GM19463 (cell line): ENCODE results near the gene ACKR3.

ENCODE experiments used
- ATAC-seq: cut with Tn5 transposase; IDR thresholded peaks from one replicate; pipeline ENCODE4 v1.9.1; 2021; ENCODE audit warnings: mild to moderate bottlenecking, moderate library complexity; ENCODE audit not compliant: unreplicated experiment

The ACKR3 gene

DNA sequence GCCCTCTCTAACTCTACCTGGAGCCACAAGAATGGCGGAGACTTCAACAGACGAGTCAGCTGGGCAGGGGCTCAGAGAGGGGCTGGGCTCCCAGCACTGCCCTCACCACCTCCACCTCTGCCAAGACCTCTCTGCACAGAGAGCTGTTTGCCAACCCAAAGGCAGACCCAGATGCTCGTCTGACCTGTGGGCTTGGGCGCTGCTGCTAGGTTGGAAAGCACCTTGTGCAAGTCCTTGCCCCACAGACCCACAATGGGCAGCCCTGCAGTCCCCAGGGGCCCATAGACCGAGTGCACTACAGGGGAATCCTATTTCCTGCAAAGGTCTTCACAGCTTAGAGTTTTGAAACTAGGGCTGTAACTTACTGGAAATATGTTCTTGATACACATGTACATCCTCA lies 13.3 kb downstream of the ACKR3 start:
- ATAC-seq: peak; percentile 63

DNA sequence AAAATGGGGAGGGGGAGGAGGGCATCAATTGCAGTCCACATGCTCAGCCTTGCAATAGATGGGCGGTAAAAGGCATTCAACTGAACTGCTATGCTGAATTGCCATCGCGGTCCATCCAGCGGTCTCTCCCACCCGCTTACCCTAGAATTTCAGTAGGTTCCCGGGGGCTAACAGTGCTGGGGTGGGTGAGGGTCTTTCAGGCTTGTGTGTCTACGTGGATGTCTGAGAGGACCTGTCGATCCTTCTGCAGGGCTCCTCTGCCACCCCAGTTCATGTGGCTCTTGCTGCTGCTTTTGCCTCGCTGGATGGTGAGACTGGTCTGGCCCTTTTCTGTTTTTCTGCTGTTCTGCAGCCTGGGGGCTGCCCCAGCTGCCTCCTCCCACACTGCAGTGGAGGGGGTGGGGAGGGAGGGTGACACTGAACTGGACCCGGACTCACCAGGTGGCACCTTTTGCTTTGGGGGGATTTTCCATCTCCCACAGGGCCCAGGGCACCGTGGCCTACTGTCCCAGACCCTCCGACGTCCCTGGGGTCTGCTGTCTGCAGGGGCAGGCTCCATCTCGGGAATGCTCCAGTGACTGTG lies 14.1 kb downstream of the ACKR3 start:
- no peak for ATAC-seq

DNA sequence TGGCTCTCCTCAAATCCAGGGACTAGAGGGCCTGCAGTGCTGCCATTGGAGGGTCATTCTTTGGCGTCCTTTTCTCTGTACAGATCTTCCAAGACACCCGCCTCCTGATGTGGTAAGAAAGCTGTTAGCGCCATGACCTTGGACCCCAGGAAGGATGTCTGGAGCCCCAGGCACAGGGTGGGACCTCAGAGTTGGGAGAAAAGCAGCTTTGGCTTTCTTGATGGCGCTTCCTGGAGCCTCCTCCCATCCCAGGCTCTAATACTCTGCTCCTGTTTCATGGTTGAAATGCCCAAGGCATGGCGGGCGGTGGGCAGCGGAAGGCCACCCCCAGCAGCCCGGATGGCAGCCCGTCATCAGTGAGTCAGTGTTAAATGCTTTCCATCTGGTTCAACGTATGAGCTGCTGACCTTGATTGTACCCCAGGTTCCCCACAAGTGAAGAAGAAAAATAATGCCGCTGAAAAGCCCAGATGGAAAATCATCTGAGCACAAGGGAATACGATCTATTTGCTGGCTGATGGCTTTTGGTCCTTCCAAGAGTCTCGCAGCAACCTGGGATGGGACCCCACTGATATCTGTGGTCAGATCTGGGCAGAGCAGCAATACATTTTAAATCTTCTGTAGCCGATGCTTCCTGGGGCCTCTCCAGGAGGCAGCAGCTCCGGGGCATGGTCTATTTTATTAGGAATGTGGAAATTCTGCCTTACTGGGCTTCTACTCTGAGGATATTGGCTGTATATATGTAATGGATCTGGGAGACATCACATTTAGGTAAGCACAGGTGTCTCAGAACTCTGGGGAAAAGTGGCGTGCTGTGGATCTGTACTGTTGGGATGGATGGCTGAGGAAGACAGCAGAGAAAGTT lies 15.1 kb downstream of the ACKR3 start:
- no peak for ATAC-seq

DNA sequence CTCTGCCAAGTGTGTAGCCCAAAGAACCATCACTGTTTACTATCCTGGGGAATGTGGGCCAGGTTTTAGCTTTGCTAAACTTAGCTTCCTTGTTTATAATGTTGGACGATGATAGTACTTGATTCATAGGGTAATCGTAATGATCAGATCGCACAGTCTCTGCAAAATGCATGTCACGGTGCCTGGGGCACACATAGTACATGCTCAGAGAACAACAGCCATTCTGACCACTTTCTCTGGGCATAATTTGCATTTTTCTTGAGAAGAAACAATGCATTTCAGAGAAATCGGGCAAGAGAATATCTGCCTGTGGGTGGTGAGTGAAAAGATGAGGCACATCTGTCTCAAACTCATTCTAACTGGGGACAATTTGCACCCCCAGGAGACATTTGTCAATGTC lies 16.3 kb downstream of the ACKR3 start:
- ATAC-seq: no peak

DNA sequence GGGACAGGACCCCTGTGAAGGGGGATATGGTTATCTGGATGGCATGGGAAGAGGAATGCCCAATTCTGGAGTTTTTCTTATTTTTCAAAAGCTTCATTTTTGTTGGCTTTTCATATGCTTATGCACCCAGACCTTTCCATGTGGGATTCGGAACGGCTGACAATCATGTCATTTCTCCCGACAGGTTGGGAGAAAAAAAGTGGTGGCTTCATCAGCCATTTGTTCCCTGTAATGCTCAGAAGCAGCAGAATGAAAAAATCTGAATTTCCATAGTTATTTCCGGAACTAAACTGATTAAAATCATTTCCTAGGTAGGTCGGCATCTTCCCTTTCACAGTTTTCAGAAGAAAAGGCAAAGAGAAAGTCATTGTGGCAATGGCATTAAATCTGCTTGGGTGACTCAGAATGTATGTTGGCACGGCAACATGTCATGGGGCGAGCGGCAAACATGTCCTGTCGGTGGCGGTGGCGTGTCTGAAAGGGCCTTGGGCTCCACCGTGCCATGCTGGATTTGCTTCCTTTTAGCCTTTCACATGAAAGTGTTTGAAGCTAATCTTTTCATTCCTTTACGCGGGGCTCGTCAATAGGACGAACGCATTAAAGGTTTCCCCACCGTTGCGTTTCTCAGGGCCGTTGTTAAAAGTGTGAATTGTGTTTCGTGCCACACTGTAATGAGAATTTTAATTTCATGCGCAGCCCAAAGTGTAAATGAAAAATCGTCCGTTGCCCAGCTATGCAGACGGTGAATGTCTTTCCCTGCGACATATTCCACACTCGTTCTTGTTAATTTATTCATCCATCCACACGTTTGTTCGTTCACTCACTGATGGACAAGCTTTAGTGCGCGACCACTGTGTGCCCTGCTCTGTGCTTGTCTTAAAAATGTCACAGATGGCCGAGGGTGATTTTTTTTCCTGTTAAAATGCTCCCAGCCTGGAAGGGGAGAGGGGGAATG lies 18.5 kb downstream of the ACKR3 start:
- ATAC-seq: no peak

DNA sequence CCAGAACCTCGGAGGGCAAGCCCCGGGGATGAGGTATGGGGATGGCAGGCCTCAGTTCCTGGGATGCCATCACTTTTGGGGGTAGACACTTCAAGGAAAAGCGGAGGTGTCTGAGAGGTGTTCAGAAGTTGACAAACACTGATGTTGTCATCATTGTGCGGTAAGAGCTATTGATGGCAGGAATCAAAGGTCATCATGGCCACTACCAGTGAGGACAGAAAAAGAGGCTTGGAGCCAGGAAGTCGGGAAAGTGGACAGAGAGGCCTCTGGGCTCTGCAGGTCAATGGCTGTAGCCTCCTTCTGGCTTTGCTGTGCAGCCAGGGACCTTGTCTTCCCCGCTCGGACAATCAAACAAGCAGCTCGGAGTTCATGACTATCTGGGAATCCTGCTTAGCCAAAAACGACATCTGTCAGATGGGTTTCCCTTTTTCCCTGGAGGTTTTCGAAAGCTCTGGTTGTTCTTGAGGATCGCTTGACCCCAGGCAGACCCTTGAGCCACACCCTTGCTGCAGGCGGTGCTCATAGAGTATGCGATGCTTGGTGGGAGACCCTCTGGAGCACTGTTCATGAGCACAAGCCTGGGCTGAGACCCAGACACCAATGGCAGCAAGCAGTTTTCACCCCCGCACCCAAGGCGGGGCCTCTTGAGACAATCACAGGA lies 19.4 kb downstream of the ACKR3 start:
- no peak for ATAC-seq

DNA sequence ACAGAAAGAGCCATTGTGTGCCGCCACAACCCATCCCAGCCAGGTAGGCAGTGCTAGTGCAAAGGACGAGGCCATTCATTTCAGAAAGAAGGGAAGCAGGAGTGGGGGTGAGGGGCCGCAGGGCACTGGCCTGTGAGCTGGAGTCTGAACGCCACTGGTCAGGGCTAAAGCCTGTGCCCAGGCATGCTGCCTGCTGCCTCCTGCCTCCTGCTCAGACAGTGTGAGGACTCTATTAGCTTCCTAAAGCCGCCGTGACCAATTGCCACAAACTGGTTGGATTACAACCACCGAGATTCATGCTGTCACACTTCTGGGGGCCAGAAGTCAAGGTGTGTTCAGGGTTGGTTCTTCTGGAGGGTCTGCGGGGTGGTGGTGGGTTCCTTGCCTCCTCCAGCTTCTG lies 21.2 kb downstream of the ACKR3 start:
- no peak for ATAC-seq

DNA sequence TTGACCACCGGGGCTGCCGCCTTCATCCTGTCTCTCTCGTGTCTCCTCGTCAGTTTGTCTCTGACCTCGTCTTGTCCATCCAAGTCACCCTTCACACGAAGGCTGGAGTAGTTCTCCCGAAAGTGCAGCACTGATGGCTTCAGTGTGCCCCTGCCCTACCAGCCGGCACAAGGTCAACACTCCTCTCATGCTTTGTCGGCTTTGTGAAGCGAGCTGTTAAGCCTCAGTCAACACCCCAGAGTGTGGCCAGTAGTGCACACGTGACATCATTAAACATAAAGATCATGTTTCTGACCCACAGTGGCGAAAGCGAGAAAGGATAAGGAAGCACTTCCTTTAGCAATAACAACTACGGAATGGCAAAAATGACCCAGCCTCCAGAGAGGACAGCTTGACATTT lies 23.2 kb downstream of the ACKR3 start:
- ATAC-seq: no peak

DNA sequence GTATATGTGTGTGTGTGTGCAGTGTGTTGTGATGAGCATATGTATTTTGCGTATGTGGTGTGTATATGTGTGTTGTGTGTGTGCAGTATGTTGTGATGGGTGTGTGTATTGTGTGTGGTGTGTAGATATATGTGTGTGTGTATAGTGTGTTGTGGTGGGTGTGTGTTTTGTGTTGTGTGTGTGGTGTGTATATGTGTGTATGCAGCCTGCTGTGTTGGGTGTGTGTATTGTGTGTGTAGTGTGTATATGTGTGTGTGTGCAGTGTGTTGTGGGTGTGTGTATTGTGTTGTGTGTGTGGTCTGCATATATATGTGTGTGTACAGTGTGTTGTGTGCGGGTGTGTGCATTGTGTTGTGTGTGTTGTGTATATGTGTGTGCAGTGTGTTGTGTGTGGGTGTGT lies 23.9 kb downstream of the ACKR3 start:
- ATAC-seq: no peak

DNA sequence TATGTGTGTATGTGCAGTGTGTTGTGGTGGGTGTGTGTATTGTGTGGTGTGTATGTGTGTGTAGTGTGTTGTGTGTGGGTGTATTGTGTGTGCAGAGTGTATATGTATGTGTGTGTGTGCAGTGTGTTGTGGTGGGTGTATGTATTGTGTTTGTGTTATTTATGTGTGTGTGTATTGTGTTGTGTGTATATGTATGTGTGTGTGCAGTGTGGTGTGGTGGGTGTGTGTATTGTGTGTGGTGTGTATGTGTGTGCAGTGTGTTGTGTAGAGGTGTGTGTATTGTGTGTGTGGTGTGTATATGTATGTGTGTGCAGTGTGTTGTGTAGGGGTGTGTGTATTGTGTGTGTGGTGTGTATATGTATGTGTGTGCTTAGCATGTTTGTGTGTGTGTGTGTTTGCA lies 24.3 kb downstream of the ACKR3 start:
- no peak for ATAC-seq

DNA sequence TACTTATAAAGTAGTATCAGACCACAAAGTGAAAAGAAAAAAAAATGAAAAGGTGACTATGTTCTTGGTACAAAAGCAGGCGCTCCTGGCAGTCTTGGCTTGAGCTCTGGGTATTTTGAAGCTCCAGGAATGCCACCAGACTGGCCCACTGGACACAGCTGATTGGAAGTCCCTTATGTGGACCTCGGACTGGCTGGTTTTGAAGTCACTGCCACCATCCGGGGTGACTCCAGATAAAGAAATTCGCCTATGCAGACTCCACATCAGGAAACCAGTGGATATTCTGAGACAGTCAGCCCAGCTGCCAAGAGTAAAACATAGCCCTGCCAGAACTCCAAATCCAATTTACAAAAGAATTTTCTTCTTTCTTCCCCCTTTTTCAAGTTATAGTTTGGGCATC lies 28.0 kb downstream of the ACKR3 start:
- no peak for ATAC-seq

DNA sequence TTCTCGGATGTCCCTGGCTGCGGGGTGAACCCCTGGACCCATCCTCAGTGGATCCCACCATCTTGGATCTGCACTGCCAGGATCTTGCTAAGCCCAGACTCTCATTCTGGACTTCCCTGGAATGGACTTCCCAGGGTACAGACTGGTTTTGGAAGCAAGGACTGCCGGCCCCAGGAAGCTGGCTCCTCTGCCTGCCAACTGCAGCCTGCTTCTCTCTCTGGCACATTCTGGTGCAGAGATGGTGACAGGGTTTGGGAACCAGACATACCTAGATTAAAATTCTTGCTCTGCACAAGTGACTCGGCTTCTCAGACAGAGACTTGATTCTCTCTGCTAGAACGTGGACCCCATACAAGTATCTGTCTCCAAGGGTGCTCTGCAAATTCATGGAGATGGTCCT lies 29.4 kb downstream of the ACKR3 start:
- no peak for ATAC-seq

DNA sequence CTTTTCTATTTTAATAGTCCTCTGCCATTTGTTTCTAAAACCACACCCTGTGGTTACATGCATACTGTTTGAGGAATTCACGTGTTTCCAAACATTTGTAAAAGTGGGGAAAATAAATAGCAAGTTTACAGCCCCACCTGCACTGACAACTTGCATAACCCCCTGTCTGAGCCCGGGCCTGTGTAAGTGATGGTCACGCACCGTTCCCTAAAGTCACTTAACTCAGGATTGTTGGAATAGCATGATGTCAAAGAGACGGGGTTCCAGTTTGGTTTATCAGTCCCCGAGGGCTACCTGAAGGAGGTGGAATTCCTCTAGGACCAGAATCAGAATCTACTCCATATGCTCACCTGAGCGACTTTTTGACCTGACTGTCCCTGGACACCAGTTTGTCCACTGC lies 30.5 kb downstream of the ACKR3 start:
- ATAC-seq: no peak

DNA sequence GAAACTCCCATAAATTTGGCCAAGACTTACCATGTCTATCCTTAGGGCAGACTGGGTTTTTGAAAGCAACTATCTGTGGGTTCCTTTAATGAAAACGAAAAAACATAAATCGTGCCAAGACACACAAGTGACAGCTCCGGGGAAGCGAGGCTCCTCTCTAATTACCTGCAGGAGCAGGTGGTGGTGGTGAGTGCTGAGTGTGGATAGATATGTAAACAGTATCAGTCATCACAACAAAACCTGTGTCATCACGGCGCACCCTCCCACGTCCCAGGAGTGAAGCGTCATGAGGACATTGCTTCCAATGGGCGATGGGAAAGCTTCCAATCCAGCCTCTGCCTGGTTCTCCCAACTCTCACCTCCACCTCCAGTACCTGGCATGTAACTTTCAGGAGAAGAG lies 31.3 kb downstream of the ACKR3 start:
- ATAC-seq: no peak

DNA sequence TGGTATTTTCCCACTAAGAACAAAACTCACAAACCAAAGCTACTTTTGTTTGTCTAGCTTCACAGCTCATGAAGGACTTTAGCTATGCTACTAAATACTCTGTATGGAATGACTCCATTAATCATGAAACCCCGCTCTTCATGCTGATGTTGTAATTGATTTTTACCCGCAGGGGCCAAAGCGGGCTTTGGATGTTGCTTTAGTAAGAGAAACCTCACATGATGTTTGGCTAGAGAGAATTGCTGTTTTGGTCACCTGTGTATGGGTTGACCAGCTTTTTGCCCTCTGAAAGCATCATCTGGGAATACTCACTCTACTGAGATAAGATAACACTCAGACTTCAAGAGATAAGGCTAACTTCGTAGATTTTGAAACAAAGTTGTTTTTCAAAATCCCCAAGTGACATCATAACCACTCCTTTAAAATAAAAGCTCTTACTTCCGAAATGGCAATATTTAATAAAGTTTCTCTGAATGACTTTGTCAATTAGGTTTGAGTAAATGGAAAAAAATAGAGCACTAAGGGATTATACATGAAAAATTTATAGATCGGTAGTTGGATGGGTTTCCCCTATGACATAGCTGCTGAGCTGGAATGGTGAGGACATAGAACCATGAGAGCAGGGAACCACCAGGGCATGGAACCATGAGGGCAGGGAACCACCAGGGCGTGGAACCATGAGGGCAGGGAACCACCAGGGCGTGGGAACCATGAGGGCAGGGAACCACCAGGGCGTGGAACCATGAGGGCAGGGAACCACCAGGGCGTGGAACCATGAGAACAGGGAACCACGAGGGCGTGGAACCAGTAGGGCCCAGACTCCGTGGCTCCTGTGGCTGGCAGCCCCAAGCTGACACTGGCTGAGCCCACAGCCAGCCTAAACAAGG lies 31.9 kb downstream of the ACKR3 start:
- ATAC-seq: no peak

DNA sequence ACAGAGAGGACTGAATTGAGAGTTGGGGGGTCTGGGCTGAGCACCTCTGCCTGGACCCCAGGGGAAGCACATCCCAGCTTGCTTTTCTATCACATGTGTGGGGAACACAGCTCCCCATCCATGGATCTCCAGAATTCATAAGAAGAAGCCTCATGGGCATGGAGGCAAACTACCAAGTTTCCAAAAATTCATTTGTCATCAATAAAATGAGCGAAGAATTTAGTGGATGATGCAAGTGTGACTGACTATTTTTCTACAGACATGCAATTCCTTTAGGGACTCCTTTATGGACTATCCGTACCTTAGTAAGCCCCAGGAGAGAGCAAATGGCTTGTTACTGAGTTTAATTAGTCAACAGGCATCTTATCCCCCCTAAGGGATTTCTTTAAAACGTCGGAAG lies 33.1 kb downstream of the ACKR3 start:
- ATAC-seq: no peak

DNA sequence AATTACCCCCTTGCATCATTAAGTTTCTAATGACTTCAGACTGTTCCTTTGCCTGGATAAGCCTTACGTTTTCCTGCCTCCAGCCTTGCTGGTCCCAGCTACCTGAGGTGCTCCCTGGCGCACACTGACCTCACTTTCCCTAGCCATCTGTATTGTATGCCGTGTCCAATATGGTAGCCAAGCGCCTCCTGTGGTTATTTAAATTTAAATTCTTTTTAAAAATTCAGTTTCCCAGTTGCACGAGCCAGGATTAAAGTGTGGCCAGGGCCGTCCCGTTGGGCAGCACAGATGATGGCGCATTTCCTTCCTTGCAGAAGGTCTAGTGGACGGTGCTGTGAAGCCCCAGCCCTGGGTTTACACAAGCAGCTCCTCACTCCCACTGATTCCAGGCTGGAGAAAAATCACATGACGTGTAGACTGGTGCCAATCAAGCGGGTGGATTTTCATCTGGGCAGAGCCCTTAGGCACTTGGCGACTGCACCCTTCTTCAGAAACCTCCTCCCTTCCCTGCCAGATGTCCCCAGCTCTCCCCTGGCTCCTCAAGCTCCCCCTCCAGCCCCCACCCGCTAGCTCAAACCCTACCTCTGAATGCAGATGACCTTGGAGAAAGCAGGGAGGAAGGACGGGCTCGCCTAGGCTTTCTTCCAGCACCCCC lies 33.9 kb downstream of the ACKR3 start:
- no peak for ATAC-seq

DNA sequence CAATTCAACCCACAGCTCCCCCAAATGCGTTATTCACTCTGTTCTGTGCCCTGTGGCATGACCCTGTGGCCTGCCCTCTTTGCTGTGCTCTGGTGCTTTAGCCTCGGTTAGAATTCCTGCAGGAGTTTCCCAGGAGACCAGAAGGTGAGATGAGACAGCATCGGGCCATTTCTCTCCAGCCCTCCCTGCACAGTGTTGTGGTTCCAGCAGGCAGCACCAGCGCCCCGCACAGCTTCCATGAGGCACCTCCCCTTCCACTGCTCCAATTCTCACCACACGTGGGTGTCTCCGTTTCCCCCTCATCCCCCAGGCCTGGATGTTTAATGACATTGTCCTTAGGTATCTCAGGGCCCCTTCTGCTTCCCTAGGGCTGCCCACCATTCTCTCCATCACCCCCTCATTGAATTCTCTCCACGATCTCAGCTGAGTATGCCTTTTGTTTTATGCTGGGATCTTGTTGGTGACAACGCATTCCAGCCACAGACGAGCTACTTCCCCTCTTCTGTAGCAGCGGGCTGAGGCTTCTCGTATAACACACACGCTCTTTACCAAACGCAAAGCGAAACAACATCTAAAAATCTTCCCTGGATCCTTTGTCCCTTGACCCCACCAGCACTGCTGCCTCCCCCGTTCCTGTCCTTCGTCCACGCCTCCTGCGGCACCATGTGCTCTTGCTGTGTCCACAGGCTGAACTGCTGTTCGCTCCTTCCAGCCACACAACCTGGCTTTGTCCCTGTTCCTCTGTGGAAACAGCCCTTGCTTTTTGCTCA lies 35.1 kb downstream of the ACKR3 start:
- ATAC-seq: no peak

DNA sequence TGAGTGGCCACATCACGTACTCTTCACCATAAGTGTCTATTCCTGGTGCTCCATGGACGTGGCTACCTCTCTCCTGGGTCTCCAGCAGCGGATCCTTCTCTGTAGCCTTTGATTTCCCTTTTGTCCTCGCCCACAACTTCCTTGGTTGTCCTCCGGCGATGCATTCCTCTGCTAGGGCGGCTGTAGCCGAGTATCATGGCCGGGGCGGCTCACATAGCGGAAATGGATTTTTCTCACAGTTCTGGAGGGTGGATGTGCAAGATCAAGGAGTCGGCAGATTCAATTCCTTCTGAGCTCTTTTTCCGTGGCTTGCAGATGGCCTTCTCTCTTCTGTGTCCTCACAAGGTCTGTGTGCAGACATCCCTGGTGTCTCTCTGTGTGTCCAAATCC lies 35.7 kb downstream of the ACKR3 start:
- ATAC-seq: no peak
